Rectal smooth muscle tissue (tissue), 1 donor: ENCODE results near the gene NPNT.
"Not testable (repeated sequence)": the region's sequence is repeated elsewhere in the genome, so short reads cannot be mapped to it uniquely, and the experiment has no call there.

ENCODE experiments used
- H3K27ac ChIP-seq: one replicate; pipeline ENCODE4 v1.7.0; 2013; ENCODE audit warnings: low read depth, low read length, inconsistent platforms
- H3K27me3 ChIP-seq: one replicate; pipeline ENCODE4 v1.7.0; 2013; ENCODE audit warnings: low read length; ENCODE audit not compliant: control insufficient read depth, insufficient read depth
- H3K36me3 ChIP-seq: one replicate; pipeline ENCODE4 v1.7.0; 2013; ENCODE audit warnings: low read length; ENCODE audit not compliant: control insufficient read depth, insufficient read depth
- H3K4me1 ChIP-seq: one replicate; pipeline ENCODE4 v1.7.0; 2013; ENCODE audit warnings: low read length; ENCODE audit not compliant: control insufficient read depth, insufficient read depth
- H3K4me3 ChIP-seq: one replicate; pipeline ENCODE4 v1.7.0; 2013; ENCODE audit warnings: low read length
- H3K9ac ChIP-seq: one replicate; pipeline ENCODE4 v1.7.0; 2013; ENCODE audit warnings: low read length

NPNT gene, protein sequence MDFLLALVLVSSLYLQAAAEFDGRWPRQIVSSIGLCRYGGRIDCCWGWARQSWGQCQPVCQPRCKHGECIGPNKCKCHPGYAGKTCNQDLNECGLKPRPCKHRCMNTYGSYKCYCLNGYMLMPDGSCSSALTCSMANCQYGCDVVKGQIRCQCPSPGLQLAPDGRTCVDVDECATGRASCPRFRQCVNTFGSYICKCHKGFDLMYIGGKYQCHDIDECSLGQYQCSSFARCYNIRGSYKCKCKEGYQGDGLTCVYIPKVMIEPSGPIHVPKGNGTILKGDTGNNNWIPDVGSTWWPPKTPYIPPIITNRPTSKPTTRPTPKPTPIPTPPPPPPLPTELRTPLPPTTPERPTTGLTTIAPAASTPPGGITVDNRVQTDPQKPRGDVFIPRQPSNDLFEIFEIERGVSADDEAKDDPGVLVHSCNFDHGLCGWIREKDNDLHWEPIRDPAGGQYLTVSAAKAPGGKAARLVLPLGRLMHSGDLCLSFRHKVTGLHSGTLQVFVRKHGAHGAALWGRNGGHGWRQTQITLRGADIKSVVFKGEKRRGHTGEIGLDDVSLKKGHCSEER

DNA sequence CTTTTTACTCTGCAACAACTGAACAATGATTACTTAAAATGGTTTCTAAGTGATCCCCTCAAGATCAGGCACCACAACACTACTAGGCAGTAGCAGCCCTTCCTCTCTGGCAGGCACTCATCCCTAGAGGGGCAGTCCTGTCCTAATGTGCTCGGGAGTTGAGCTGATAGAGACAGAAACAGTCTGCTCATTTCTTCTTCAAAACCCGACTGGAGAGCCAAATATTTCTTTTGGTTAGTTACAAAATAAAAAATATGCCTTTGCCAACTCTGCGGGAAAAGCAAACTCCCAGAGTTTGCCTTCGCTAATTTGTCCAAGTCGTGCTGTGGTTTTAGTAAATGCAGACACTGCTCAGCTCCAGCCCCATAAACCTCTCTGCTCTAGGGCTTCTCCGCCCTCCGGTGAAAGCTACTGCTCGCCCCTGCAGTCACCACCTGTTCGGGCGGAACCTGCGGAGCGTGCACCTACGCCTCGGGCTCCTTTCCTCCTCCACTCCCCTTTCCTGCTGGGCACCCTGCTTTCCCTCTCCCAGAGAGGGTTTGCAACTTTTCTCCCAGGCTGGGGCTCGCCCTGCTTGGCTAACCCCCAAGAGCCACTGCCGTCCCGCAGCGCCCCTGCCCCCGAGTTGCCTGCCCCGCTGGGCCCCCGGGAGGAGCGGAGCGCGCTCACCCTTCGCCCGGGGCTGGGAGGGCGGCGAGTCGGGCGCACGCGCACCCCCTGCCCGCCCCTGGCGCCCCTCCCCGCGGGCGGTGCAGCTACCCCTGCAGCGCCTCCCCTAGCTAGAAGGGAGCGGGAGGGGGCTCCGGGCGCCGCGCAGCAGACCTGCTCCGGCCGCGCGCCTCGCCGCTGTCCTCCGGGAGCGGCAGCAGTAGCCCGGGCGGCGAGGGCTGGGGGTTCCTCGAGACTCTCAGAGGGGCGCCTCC lies at the start of gene NPNT:
Gene NPNT, plus strand, starts transcription at position 812 of the 923 bp plus-strand sequence. CDS start 182 bp downstream, outside the sequence.
- Histone ChIP-seq H3K4me3 (peak within 1 kb of the TSS; percentile 72), H3K27me3 (no peaks in the 10 kb centered on the region), H3K9ac (no peak within 1 kb of the TSS), H3K4me1 (no peaks in the 10 kb centered on the region), H3K27ac (no peak within 1 kb of the TSS), H3K36me3 (no peaks in the 10 kb centered on the region)

DNA sequence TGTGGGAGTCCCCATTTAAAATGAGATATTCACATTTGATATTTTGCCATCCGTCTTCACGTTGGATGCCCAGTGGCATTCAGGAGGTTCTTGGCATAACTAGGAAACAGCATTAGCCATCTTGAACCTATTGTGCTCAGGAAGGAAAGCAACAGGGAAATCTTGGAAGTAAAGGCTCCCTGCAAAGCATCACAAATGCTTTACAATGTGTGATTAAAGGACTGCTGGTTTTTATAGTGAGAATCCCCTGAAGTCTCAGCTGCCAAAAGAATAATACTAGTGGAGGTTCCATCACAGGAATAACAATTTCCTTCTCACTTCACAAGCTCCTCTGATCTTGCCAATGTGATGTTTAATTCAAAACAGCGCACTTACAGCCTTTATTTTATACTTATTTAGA lies 49.7 kb upstream of the NPNT start:
- Histone ChIP-seq H3K36me3 (no peaks in the 10 kb centered on the region), H3K9ac (no peak overlapping the region), H3K4me1 (no peaks in the 10 kb centered on the region), H3K4me3 (no peak overlapping the region), H3K27ac (no peak overlapping the region), H3K27me3 (no peaks in the 10 kb centered on the region)

DNA sequence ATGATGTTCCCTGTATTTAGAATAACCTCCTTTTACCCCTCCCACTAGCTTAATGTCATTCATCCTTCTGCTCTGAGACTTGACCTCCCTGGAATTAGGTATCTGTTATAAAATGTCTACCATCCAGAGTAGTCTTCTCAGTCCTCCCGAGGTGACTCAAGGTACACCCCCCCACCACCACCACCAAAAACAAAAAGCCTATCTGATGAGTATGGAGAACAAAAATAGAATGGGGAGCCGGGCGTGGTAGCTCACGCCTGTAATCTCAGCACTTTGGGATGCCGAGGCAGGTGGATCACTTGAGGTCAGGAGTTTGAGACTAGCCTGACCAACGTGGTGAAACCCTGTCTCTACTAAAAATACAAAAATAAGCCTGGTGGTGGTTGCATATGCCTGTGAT lies 46.9 kb upstream of the NPNT start:
- H3K36me3 ChIP-seq, H3K9ac ChIP-seq, H3K27me3 ChIP-seq, H3K27ac ChIP-seq, H3K4me3 ChIP-seq, H3K4me1 ChIP-seq: not testable (repeated sequence)

DNA sequence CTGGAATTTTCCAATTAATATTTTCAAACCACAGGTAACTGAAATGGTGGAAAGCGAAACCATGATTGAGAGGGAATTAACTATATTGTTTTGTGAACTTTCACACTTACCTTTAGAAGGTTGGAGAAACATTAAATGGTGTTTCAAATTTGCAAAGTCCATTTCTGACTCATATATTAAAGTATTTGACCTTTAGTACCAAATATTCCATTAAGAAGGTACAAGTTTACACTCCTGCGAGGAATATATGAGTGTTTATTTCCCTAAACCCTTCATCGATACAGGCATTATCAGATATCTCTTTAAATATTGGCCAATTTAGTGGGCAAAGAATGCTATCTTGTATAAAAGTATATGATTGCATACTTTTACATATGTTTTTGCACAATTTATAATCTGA lies 44.1 kb upstream of the NPNT start:
- Histone ChIP-seq H3K9ac (no peak overlapping the region), H3K27me3 (no peaks in the 10 kb centered on the region)

DNA sequence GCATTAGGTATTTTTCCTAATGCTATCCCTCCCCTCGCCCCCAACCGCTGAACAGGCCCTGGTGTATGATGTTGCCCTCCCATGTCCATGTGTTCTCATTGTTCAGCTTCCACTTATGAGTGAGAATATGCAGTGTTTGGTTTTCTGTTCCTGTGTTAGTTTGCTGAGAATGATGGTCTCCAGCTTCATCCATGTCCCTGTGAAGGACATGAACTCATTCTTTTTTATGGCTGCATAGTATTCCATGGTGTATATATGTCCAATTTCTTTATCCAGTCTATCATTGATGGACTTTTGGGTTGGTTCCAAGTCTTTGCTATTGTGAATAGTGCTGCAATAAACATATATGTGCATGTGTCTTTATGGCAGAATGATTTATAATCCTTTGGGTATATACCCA lies 43.0 kb upstream of the NPNT start:
- not testable (repeated sequence) for H3K4me3 ChIP-seq, H3K27me3 ChIP-seq, H3K4me1 ChIP-seq, H3K27ac ChIP-seq, H3K36me3 ChIP-seq, H3K9ac ChIP-seq

More for the DNA sequence above, 44.1 kb upstream of the NPNT start:
- H3K36me3 ChIP-seq: no peaks in the 10 kb centered on the region
- H3K4me1 ChIP-seq: no peaks in the 10 kb centered on the region
- no peak overlapping the region for H3K4me3 ChIP-seq
- no peak overlapping the region for H3K27ac ChIP-seq

DNA sequence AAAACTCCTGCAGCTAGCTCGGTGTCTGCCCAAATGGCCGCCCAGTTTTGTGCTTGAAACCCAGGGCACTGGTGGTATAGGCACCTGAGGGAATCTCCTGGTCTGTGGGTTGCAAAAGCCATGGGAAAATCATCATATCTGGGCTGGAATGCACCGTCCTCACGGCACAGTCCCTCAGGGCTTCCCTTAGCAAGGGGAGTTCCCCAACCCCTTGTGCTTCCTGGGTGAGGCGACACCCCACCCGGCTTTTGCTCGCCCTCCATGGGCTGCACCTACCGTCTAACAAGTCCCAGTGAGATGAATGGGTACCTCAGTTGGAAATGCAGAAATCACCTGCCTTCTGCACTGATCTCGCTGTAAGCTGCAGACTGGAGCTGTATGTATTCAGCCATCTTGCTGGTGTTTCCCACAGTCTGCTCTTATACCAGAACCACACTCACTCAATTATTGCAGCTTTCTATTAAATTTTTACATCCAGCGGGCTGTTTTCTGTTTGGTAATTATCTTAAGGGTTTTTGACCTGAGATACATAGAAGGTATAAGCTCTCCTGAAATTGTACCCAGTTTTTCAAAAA lies 36.7 kb upstream of the NPNT start:
- H3K4me3 ChIP-seq: no peak overlapping the region
- no peak overlapping the region for H3K9ac ChIP-seq
- H3K4me1 ChIP-seq: no peaks in the 10 kb centered on the region
- H3K27ac ChIP-seq: no peak overlapping the region
- H3K36me3 ChIP-seq: no peaks in the 10 kb centered on the region
- no peaks in the 10 kb centered on the region for H3K27me3 ChIP-seq

DNA sequence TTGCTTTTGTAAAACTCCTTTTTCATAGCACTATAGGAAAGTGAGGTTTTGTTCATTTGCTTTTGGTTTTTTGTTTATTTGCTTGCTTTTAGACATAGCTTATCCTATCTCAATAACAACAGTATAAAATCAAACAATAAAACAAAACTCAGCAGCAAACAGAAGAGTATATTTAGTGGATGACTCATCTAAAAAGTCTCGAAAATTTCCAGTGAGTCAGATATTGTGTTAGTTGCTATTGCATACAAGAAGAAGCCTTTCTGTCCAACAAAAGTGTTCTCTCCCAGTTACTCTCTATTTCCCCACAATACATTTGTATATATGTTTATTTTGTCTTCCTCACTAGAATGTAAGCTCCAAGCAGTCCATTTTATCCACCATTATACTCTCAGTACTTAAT lies 36.0 kb upstream of the NPNT start:
- Histone ChIP-seq H3K36me3 (no peaks in the 10 kb centered on the region), H3K4me3 (no peak overlapping the region), H3K9ac (no peak overlapping the region), H3K4me1 (no peaks in the 10 kb centered on the region), H3K27me3 (no peaks in the 10 kb centered on the region), H3K27ac (no peak overlapping the region)

DNA sequence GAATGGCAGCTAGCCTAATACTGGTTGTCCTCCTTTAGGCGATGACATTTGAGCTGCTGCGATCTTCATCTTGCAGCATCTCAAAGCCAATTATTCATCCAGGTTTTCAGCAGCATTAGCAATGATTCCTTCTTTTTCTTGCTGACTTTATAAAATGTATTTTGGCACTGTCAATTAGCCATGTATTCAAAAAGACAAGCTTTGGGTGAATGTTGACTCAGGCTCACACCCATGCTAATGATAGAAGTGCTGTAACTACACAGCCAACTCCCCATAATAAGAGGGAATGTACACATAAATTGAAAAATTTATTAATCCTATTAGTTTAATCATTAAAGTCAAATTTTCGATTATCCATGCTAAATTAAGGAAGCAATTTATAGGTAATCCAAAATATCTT lies 24.3 kb upstream of the NPNT start:
- Histone ChIP-seq H3K27ac (no peak overlapping the region), H3K9ac (no peak overlapping the region), H3K36me3 (no peaks in the 10 kb centered on the region), H3K4me3 (no peak overlapping the region), H3K27me3 (no peaks in the 10 kb centered on the region), H3K4me1 (no peaks in the 10 kb centered on the region)

DNA sequence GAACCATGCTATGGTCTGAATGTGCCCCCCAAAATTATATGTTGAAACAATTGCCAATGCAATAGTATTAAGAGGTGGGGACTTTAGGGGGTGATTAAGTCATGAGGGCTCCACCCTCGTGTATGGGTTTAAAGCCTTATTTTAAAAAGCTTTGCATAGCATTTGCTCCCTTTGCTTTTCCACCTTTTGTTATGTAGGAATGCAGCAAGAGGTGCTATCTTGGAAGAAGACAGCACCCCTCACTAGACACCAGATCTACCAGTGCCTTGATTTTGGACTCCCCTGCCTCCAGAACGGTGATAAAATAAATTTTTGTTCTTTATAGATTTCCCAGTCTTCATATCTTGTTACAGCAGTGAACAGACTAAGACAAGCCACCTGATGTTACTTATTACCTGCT lies 23.3 kb upstream of the NPNT start:
- Histone ChIP-seq H3K9ac (no peak overlapping the region), H3K27ac (no peak overlapping the region), H3K4me3 (no peak overlapping the region), H3K36me3 (no peaks in the 10 kb centered on the region), H3K4me1 (no peaks in the 10 kb centered on the region), H3K27me3 (no peaks in the 10 kb centered on the region)

DNA sequence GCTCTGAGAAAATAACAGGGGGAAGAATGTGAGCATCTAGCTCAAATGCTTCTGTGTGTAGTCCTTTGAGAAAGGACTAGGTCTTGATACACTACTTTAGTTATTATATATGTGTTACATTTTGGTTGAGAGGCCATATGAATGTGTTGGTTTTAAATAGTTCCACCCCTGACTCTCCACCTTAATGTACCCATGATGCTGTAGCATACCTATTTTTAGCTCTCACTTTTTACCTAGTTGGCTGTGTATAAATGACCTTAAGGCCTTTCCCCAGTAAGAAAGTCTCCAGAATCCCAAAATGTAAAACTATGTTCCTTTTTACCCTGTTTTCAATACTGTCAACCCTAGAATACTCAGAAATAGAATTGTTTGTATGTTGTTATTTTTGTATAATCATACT lies 20.0 kb upstream of the NPNT start:
- Histone ChIP-seq H3K4me1 (no peaks in the 10 kb centered on the region), H3K36me3 (no peaks in the 10 kb centered on the region), H3K27me3 (no peaks in the 10 kb centered on the region), H3K9ac (no peak overlapping the region), H3K27ac (no peak overlapping the region), H3K4me3 (no peak overlapping the region)

DNA sequence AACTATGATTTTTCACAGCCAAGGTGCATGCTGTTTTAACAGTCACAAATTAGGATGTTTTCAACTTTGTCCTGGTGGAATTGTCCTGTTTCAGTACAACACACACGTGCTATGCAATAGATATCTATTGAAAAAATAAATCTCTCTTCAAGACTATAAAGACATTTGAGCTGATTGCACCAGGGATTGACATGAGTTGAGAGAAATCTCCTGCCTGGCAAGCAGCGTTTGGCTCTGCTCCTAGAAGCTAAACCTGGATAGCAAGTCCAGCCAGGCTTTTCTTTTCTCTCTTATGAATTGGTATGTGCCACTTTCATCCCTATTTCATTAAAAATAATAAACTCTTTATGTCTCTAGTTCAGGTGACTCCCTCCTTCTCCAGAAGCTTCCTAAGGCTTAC lies 16.6 kb upstream of the NPNT start:
- no peak overlapping the region for H3K4me3 ChIP-seq
- H3K36me3 ChIP-seq: no peaks in the 10 kb centered on the region

DNA sequence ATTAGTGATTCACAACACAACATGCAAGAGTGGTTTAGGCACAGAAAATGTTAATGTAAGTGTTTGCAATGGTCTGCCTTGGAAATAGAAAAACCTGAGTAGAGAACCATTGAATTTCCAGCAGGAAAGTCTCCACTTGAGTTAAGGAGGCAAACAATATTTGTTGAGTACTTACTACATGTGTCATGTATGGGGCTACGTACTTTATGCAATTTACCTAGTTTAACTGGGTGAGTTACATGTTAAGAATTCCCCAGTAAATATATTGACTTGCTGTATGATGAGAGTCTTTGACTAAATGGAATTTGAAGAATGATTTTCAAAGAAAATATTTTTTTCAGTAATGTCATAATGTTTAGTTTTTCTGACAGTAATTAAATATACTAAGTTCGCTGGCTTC lies 7.8 kb upstream of the NPNT start:
- no peak overlapping the region for H3K27ac ChIP-seq
- H3K4me1 ChIP-seq: no peaks in the 10 kb centered on the region
- no peaks in the 10 kb centered on the region for H3K27me3 ChIP-seq
- H3K36me3 ChIP-seq: no peaks in the 10 kb centered on the region
- no peak overlapping the region for H3K4me3 ChIP-seq
- H3K9ac ChIP-seq: no peak overlapping the region

More for the DNA sequence above, 16.6 kb upstream of the NPNT start:
- Histone ChIP-seq H3K9ac (no peak overlapping the region), H3K27me3 (no peaks in the 10 kb centered on the region), H3K27ac (no peak overlapping the region), H3K4me1 (no peaks in the 10 kb centered on the region)
